ENCODE data around the gene AUTS2. TPM values are rescaled to one million over a fixed set of nuclear protein-coding genes. Genes with fewer than 3 reads are reported as not detected.

The AUTS2 gene
- total RNA-seq, 1 donor from 2014 or later: 49.8 TPM

- DNase-seq (ENCODE audit: low spot score): no peak
Observed at GRCh38 chr7:69845721-69846495, 247.6 kb downstream of the AUTS2 start.

GRCh38 chr7:69847921-69848612 is 249.8 kb downstream of the AUTS2 start:
- DNase-seq (ENCODE audit: low spot score): no peak

GRCh38 chr7:69849268-69849667 is 251.0 kb downstream of the AUTS2 start:
- no peak for DNase-seq (ENCODE audit: low spot score)

- DNase-seq (ENCODE audit: low spot score): no peak
Observed at GRCh38 chr7:69857014-69857413, 258.7 kb downstream of the AUTS2 start.

GRCh38 chr7:69858471-69858870 is 260.2 kb downstream of the AUTS2 start:
- no peak for DNase-seq (ENCODE audit: low spot score)

GRCh38 chr7:69859342-69859741 is 261.1 kb downstream of the AUTS2 start:
- DNase-seq (ENCODE audit: low spot score): no peak

GRCh38 chr7:69860486-69860885 is 262.2 kb downstream of the AUTS2 start:
- DNase-seq (ENCODE audit: low spot score): no peak

GRCh38 chr7:69860941-69861622 is 262.8 kb downstream of the AUTS2 start:
- no peak for DNase-seq (ENCODE audit: low spot score)

GRCh38 chr7:69862413-69863064 is 264.3 kb downstream of the AUTS2 start:
- DNase-seq (ENCODE audit: low spot score): peak; percentile 88

- DNase-seq (ENCODE audit: low spot score): no peak
Observed at GRCh38 chr7:69864274-69864673, 266.0 kb downstream of the AUTS2 start.

- no peak for DNase-seq (ENCODE audit: low spot score)
Observed at GRCh38 chr7:69864822-69865221, 266.5 kb downstream of the AUTS2 start.

GRCh38 chr7:69868921-69869320 is 270.6 kb downstream of the AUTS2 start:
- DNase-seq (ENCODE audit: low spot score): no peak

GRCh38 chr7:69871213-69871885 is 273.1 kb downstream of the AUTS2 start:
- DNase-seq (ENCODE audit: low spot score): no peak

- peak; percentile 83 for DNase-seq (ENCODE audit: low spot score)
Observed at GRCh38 chr7:69871886-69872569, 273.8 kb downstream of the AUTS2 start.

GRCh38 chr7:69873512-69873911 is 275.2 kb downstream of the AUTS2 start:
- no peak for DNase-seq (ENCODE audit: low spot score)

GRCh38 chr7:69878015-69878414 is 279.7 kb downstream of the AUTS2 start:
- no peak for DNase-seq (ENCODE audit: low spot score)

GRCh38 chr7:69878591-69878990 is 280.3 kb downstream of the AUTS2 start:
- no peak for DNase-seq (ENCODE audit: low spot score)

- DNase-seq (ENCODE audit: low spot score): no peak
Observed at GRCh38 chr7:69879989-69880388, 281.7 kb downstream of the AUTS2 start.

- DNase-seq (ENCODE audit: low spot score): no peak
Observed at GRCh38 chr7:69880840-69881239, 282.6 kb downstream of the AUTS2 start.

- no peak for DNase-seq (ENCODE audit: low spot score)
Observed at GRCh38 chr7:69882269-69882668, 284.0 kb downstream of the AUTS2 start.

GRCh38 chr7:69883399-69883891 is 285.2 kb downstream of the AUTS2 start:
- no peak for DNase-seq (ENCODE audit: low spot score)

All from umbilical cord (tissue), 2 donors.